HG03521 (cell line): ENCODE data around the gene TNFRSF19.
"Not testable (repeated sequence)": the region's sequence is repeated elsewhere in the genome, so short reads cannot be mapped to it uniquely, and the experiment has no call there.

Experiments
- ATAC-seq: cut with Tn5 transposase; IDR thresholded peaks from one replicate; pipeline ENCODE4 v1.9.1; 2021; ENCODE audit warnings: mild to moderate bottlenecking, moderate library complexity; ENCODE audit not compliant: unreplicated experiment

TNFRSF19 gene

GRCh38 chr13:23567906-23568460, 2.2 kb upstream of the TNFRSF19 start:
- ATAC-seq, result no peak

DNA sequence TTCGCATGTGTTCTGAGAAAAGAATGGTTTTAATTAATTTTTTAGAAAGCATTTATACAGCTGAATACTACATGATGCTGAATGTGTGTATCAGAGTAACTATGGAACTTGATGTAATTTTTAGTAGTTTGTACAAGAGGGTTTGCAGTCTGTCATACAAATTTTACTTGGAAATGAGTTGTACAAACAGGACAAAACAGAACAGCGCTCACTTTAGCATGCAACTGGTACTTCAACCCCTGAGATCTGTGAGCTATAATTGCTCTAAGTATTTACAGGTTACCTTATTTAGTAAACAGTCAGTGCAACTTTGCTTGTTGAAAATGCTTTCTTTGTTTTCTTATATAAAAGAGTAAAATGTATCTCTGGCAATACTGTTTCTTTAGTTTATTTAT, 706 bp downstream of the TNFRSF19 start:
- ATAC-seq, result no peak

- ATAC-seq, result no peak
Observed at GRCh38 chr13:23571431-23571830, 1.2 kb downstream of the TNFRSF19 start.

DNA sequence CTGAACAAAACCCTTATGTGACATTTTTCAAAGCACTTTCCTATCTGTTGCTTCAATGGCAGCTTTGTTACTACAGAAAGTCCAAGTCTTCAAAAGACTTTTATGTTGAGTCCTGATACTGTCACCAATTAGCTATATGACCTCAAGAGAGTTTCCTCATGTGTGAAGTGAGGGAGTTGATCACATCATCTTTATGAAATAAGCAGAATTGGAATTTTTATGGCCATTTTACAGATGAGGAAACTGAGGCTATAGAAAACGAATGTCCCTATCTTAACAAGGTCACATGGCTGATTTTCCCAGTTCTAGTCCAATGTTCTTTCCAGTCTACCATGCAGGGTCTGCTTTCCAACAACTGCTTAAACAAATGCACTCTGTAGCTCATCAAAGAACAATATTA, 2.6 kb downstream of the TNFRSF19 start:
- ATAC-seq, result no peak

DNA sequence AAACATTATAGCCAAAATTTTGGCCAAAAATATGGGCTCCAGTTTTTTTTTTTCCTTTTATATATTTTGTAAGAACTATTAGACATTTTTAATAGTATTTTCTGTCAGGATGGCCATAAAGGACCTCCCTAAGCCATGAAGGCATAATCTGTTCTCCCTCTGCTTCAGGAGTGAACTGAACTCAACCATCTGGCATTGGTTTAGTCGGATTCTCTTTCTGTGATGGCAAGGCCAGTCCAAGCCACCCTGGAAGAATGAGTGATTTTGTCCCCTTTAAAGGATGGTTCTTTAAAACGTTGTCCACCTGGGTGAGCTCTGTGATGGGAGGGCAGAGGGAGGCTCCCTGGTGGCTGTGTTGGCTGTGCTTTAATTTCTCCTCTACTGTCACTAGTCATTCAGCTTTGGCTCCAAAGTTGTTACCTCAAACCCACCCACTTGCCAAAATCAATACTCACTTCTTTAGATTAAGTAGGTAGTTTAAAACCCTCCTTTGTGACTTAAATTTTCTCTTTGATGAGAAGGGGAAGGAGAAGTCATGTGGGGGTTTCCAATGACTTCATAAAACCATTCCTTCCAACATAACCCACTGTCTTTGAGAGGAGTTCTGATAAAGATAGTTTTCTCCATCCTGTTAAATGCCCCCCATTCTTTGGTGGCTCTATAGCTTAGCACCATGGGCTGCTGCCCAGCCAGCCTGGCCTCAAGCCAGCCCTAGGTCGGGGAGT, 4.4 kb downstream of the TNFRSF19 start:
- ATAC-seq, result no peak

DNA sequence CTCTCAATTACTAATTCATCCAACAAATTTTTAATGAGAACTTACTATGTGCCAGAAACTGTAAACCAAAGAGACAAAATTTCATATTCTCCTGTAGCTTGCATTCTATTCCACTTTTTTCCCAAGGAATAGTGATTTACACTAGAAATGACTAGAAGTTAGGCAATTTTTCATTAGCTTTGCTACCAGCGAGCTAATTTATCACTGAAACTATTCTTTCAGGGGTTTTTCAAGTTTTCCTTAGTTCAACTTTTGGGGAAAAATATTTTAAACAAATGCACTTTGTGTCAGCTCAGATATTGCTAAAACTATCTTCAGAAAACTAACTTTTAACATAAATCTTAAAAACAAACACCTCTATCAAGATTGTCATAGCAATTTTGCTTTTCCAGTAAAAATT, 5.4 kb downstream of the TNFRSF19 start:
- no peak for ATAC-seq

GRCh38 chr13:23578411-23579071, 8.3 kb downstream of the TNFRSF19 start:
- ATAC-seq, result peak; percentile 51

- peak; percentile 89 for ATAC-seq
Observed at GRCh38 chr13:23579072-23579895, 9.1 kb downstream of the TNFRSF19 start.

GRCh38 chr13:23579896-23580683, 9.9 kb downstream of the TNFRSF19 start:
- ATAC-seq, result no peak

- ATAC-seq, result no peak
Observed at GRCh38 chr13:23580684-23581060, 10.5 kb downstream of the TNFRSF19 start.

GRCh38 chr13:23583491-23583890, 13.3 kb downstream of the TNFRSF19 start:
- no peak for ATAC-seq

- ATAC-seq, result no peak
Observed at GRCh38 chr13:23584275-23584674, 14.1 kb downstream of the TNFRSF19 start.

DNA sequence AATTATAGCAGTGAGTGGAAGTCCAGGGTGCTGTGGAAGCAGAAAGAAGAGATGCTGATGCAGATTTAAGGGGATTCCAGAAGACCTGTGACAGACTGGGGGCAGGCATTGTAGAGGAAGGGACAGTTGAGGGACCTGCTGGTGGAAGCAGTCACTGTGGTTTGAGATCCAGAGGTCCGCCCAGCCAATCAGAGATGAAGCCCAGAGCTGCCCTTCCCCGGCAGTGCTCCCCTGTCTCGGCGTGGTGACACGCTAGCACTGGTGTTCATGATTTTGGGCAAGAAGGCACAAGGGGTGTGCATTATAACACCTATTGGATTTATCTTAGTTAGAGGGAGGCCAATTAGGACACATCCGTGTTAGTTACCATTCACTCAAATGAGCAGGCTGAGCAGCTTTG, 16.1 kb downstream of the TNFRSF19 start:
- ATAC-seq, result no peak

DNA sequence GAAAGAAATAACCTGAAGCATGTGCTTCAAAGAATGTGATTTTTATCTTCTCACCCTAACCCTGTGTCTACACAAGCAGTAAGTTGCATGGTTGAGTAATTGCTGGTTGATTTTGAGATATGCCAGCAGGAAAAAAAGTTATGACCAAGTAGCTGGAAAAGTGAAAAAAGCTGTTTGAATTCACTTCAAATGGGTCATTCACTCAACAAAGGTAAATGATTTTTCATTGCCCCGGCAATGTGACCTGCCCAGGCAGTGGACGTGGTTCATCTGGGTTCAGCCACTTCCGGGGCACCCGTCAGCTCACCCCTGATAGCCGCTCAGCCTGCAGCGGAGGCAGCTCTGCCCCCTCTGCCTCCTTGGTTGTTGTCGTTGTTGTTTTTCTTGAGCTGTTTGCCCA, 18.5 kb downstream of the TNFRSF19 start:
- ATAC-seq, result no peak

GRCh38 chr13:23592596-23592995, 22.4 kb downstream of the TNFRSF19 start:
- ATAC-seq, result no peak

DNA sequence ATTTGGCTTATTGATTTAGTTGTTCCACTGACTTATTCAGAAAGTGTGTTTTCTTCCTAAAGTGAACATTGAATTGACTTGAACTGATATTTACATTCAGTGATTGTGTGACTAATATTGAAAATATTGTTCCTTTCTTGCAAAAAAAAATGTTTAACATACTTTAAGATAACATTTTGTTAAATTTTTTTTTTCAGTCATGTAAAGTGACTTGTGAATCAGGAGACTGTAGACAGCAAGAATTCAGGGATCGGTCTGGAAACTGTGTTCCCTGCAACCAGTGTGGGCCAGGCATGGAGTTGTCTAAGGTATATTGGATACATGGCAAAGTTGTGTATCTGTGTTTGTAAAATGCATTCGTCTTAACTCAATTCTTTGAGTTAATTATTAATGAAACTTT, 22.9 kb downstream of the TNFRSF19 start:
- ATAC-seq, result no peak

DNA sequence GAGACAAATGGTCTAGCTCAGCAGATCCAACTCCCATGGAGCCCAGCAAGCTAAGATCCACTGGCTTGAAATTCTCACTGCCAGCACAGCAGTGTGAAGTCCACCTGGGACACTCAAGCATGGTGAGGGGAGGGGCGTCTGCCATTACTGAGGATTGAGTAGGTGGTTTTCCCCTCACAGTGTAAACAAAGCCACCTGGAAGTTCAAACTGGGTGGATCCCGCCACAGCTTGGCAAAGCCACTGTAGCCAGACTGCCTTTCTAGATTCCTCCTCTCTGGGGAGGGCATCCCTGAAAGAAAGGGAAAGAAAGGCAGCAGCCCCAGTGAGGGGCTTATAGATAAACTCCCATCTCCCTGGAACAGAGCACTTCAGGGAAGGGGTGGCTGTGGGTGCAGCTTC, 24.1 kb downstream of the TNFRSF19 start:
- not testable (repeated sequence) for ATAC-seq

DNA sequence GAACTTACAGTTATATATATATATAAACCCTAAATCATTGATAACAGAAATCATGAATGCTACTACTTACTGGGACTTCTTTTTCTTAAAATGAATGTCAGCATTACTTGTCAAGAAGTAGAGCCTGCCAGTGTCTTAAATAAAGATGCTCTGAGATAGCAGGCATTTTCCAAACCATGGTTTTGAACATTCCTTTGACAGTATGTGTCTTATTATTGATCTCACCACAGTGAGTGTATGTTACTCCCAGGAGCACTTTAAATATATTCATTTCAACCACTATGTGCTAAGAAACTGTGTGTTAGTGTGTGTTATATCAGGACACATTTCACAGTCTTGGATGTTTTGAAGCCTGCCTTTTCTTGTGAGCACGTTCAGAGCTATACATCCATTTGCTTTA, 28.2 kb downstream of the TNFRSF19 start:
- ATAC-seq, result no peak

DNA sequence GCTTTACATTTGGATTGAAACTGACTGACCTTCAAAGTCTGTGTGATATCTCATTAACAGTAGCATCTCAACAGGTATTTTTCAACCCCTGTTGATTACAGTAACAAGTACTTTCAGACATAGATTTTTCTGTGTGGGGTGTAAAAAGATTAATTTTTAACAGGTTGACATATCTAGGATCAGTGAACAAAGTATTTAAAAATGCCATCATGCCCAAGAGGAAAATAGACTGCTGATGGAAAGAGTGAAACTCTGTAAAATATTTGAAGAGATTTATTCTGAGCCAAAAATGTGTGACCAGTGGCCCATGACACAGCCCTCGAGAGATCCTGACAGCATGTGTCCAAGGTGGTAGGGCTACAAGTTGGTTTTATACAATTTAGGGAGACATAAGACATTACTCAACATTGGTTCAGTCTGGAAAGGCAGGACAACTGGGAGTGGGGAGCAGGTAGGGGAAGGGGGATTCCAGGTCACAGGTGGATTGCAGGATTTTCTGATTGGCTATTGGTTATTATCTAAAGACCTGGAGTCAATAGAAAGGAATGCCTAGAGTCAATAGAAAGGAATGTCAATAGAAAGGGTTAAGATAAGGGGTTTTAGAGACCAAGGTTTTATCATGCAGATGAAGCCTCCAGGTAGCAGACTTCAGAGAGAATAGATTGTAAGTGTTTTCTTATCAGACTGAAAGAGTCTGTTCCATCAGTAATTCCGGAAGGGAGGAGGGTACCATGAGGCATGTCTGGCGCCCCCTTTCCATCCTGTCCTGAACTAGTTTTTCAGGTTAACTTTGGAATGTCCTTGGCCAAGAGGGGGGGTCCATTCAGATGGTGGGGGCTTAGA, 29.1 kb downstream of the TNFRSF19 start:
- no peak for ATAC-seq

DNA sequence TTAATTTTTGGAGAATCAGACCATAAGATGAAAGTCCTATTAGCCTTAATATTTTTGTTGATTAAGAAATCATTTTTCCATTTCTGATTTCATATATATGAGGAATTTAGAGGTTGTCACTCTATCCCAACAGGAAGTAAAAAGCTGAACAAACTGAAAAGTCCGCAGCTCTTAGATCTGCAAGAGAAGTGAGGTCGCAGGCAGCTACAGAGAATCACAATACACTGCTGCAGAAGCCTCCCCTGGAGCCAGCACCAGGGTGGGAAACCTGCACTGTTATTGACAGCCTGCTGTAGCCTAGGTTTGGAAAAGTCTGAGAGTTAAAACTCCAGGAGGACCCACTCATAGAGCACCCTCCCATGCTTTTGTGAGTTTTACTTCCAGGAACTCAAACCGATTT, 29.9 kb downstream of the TNFRSF19 start:
- no peak for ATAC-seq
